Activated naive CD4-positive, alpha-beta T cell treated with anti-CD3 and anti-CD28 coated beads, Interleukin-2, amount 50 U/mL, for 72 hours (primary cell): ENCODE results near the gene TENM4. TPM values are rescaled to one million over a fixed set of nuclear protein-coding genes. Genes with fewer than 3 reads are reported as not detected.
"Not testable (repeated sequence)": the region's sequence is repeated elsewhere in the genome, so short reads cannot be mapped to it uniquely, and the experiment has no call there.

Experiments used
- ATAC-seq, 2 donors: fragments of 150-1000 bp; cut with Tn5 transposase; 2 replicates each; pipeline ENCODE4 v1.10.0; 2021; ENCODE audit warnings: mild to moderate bottlenecking in 2 of 2, moderate library complexity in 2 of 2
- DNase-seq, 2 donors: peaks; one replicate each; pipeline ENCODE4 v3.0.0; 2021 to 2022; ENCODE audit warnings: low spot score in 2 of 2
- H3K27ac Mint-ChIP-seq, 2 donors: one replicate each; pipeline ENCODE4 v1.8.0; 2022; ENCODE audit warnings: mild to moderate bottlenecking in 2 of 2, mixed read lengths in 2 of 2
- H3K36me3 Mint-ChIP-seq, 2 donors: one replicate each; pipeline ENCODE4 v1.8.0; 2022; ENCODE audit warnings: mixed read lengths in 2 of 2
- H3K9me3 Mint-ChIP-seq, 2 donors: one replicate each; pipeline ENCODE4 v1.8.0; 2022; ENCODE audit warnings: mixed read lengths in 2 of 2
- total RNA-seq, 2 donors: library from RNA; stranded (reverse); gene quantifications; one replicate each; pipeline ENCODE4 v1.2.3, GENCODE V29; 2022

The TENM4 gene
- total RNA-seq, 2 donors from 2014 or later, result not detected

DNA sequence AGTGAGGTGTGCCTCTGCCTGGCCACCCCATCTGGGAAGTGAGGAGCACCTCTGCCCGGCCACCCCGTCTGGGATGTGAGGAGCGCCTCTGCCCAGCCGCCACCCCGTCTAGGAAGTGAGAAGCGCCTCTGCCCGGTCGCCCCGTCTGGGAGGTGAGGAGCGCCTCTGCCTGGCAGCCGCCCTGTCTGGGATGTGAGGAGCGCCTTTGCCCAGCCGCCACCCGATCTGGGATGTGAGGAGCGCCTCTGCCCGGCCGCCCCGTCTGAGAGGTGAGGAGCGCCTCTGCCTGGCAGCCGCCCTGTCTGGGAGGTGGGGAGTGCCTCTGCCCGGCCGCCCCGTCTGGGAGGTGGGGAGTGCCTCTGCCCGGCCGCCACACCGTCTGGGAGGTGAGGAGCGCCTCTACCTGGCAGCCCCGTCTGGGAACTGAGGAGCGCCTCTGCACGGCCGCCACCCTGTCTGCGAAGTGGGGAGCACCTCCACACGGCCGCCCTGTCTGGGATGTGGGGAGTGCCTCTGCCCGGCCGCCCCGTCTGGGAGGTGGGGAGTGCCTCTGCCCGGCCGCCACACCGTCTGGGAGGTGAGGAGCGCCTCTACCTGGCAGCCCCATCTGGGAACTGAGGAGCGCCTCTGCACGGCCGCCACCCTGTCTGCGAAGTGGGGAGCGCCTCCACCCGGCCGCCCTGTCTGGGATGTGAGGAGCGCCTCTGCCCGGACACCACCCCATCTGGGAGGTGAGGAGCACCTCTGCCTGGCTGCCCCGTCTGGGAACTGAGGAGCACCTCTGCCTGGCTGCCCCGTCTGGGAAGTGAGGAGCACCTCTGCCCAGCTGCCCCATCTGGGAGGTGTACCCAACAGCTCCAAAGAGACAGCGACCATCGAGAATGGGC lies 561.5 kb downstream of the TENM4 start:
- not testable (repeated sequence) for ATAC-seq, H3K9me3 Mint-ChIP-seq, H3K27ac Mint-ChIP-seq, DNase-seq
- H3K36me3 Mint-ChIP-seq, result peaks cover 0 to 14% of the 10 kb centered on the region in 2 donors

DNA sequence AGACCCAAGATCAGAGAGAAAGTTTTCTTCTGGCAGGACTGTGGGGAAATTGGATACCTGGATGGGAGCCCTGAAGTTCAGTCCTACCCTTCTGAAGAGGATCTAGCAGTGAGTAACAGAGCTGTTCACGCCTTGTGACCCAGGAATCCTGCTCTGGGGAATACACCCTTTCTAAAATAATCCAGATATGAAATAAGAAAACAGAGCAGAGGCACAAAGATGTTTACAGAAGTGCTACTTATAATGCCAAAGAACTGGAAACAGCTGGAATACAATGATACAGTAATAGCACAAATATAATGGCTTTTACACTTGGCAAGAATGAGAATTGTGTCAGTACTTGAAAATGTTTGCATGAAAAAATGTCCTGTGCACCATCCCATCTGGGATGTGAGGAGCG lies 562.2 kb downstream of the TENM4 start:
- DNase-seq (no peak), ATAC-seq (no peak)
- no peak overlapping the region for H3K27ac Mint-ChIP-seq
- H3K36me3 Mint-ChIP-seq, result peaks cover 0 to 14% of the 10 kb centered on the region in 2 donors
- H3K9me3 Mint-ChIP-seq, result peaks cover 5 to 8% of the 10 kb centered on the region in 2 donors

DNA sequence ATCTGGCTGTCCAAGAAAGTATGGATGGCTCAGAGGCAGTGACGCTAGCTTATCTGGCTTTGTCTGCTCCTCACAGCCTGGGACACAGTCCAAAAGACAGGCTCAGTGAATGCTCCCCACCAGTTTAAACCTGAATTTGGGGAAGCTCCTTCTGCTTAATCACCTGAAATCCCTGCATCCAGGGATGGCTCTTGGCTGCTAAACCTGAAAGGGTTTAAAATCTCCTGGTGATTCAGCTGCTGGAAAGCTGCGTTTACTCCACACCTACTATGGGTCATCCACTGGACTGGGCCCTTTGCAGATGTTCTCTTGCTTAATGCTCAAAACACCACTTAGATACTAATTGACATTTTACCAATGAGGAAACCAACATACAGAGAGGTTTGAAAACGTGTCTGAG lies 564.2 kb downstream of the TENM4 start:
- no peak for ATAC-seq
- peaks cover 5 to 8% of the 10 kb centered on the region in 2 donors for H3K9me3 Mint-ChIP-seq
- no peak for DNase-seq

DNA sequence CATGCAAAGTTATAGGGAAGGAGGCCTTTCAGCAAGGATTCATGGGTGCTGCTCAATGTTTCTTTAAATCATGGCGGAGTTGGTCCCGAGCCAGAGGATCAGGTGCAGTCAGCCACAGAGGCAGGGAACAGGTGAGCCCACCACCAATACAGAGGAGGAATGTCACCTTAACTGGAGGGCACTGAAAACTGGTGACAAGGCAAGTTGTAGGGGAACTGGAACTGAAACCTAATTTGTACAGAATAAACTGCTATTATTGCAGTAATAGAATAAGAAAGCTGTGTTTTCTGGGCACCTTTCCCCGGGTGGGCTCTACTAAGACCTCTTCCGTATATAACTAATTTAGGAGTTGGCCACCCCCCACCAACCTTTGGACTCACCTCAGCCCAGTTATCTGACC lies 570.2 kb downstream of the TENM4 start:
- no peak for DNase-seq
- no peaks in the 10 kb centered on the region for H3K9me3 Mint-ChIP-seq
- no peaks in the 10 kb centered on the region for H3K36me3 Mint-ChIP-seq
- H3K27ac Mint-ChIP-seq, result no peak overlapping the region
- no peak for ATAC-seq

More for the DNA sequence above, 564.2 kb downstream of the TENM4 start:
- Mint-ChIP-seq H3K27ac (no peak overlapping the region), H3K36me3 (peaks cover 0 to 14% of the 10 kb centered on the region in 2 donors)

DNA sequence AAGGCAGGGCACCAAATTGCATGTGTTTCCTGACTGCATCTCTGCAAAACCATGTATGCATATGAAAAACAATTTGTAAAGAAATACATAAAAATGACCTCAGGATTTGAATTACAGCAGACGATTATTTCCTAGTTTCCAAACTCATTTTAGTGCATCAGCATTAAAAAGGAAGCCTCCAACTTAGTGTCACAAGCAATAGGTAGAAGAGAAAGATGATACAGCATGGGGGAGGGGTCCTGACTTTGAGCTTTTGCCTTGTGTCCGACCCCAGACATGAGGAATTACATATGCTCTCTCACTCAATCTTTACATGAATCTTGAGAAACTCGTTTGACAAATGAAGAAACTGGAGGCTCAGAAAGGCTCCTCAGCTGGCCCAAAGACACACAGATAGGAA lies 571.5 kb downstream of the TENM4 start:
- ATAC-seq (no peak), DNase-seq (no peak)
- H3K27ac Mint-ChIP-seq, result no peak overlapping the region
- no peaks in the 10 kb centered on the region for H3K36me3 Mint-ChIP-seq
- H3K9me3 Mint-ChIP-seq, result no peaks in the 10 kb centered on the region

DNA sequence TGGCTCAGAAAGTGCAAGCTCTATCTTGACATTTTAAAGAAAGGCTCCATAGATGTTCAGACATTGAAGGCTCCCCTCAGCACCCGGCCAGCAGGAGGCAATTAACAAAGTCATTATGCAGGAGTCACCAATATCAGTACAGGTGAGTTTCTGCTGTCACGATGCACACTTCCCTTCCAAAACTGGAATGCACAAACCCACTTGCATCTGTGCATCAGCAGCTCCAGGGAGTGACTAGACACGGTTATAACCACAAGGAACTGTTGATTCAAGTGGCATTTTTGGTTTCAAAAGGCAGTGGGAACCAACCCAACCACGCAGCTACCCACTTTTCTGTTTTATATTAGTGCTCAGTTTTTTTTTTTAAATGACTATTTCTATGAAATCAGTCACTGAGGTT lies 572.3 kb downstream of the TENM4 start:
- H3K36me3 Mint-ChIP-seq, result no peaks in the 10 kb centered on the region
- no peak for ATAC-seq
- H3K27ac Mint-ChIP-seq, result no peak overlapping the region
- no peak for DNase-seq
- H3K9me3 Mint-ChIP-seq, result no peaks in the 10 kb centered on the region

DNA sequence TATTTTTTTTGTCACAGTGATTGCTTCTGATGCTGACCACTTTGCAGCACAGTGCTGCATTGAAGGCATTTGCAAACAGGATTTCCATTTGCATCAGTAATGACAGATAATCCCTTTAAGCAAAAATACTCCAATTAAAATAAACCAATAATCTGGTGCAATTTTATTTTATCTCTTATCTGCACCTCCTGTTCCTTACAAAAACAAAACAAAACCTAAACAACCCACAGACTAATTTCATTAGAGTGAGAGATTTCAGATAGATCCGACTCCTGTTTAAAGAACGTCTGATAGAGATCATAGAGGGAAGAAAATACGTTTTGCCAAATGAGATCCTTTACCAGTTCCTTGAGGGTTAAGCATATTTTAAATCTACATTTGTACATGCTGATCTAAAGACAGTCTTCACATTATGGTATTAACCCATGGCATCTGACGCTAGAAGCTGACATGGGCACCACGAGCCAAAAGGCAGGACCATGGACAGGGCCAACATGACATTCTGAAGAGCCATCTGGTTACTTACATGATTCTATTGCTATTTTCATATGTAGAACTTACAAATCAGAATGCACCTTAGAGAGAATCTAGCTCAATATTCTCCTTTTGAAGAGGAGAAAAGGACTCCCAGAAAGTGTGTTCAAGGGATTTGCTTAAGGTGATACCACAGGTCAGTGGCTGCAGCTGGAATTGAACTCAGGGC lies 580.0 kb downstream of the TENM4 start:
- Mint-ChIP-seq H3K27ac (no peak overlapping the region), H3K36me3 (no peaks in the 10 kb centered on the region), H3K9me3 (no peaks in the 10 kb centered on the region)
- DNase-seq (no peak), ATAC-seq (no peak)

DNA sequence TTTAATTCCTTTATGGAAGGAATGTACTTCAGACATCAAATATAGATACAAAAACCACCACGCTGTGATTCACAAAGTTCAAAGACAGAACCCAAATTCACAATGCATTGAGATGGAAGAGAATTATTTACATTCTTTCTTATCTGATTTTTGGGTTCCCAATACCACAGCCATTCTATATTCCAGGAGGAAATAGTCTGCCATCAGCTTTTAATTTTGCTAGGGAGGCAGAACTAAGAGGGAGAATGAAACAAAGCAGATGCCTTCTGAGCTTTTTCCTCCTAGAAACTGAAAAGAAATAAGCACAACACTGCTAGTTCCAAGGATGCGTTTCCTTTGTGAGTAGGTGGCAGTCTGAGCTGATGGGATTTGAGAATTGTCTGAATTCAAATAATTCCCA lies 583.1 kb downstream of the TENM4 start:
- ATAC-seq (no peak), DNase-seq (no peak)
- no peaks in the 10 kb centered on the region for H3K36me3 Mint-ChIP-seq

DNA sequence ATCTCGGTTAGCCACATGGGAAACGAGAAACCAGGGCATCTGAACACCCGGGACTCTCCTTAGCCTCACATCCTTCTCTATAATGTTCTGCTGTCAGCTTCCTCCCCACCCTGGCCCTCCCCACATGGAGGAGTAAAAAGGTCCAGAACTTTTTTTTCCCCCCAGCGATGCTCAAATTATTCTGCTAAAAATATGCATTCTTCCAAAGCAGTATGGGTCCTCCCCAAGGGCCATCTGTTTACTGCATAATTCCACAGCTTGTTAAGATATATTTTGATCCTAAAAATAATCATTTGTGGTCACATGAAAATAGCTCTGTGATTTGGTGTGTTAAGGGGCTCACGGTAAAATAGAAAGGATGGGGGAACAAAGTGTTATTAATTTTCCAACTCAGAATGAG lies 584.6 kb downstream of the TENM4 start:
- no peak for ATAC-seq

More for the DNA sequence above, 583.1 kb downstream of the TENM4 start:
- H3K27ac Mint-ChIP-seq, result no peak overlapping the region
- H3K9me3 Mint-ChIP-seq, result no peaks in the 10 kb centered on the region

DNA sequence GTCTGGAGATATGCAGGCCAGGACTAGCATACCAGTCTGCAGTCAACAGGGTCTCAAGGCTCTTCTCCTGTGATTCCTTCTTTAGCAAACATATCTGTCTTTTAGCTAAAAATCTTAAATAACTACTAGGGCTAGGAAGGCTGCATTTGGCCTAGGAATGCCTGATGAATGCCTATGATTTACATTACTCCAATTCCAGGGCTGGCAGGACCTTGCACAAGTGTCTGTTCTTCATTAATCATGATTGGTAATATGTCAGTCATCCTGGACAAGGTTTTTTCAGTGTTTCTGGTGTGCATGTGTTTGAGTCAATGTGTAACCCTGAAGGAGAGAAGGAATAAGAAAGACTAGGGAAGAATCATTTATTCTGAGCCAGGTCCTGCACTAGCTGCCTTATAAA lies 585.7 kb downstream of the TENM4 start:
- Mint-ChIP-seq H3K36me3 (no peaks in the 10 kb centered on the region), H3K27ac (no peak overlapping the region), H3K9me3 (no peaks in the 10 kb centered on the region)
- no peak for DNase-seq
- ATAC-seq, result no peak

More for the DNA sequence above, 584.6 kb downstream of the TENM4 start:
- no peak overlapping the region for H3K27ac Mint-ChIP-seq
- DNase-seq, result no peak
- H3K9me3 Mint-ChIP-seq, result no peaks in the 10 kb centered on the region
- no peaks in the 10 kb centered on the region for H3K36me3 Mint-ChIP-seq

DNA sequence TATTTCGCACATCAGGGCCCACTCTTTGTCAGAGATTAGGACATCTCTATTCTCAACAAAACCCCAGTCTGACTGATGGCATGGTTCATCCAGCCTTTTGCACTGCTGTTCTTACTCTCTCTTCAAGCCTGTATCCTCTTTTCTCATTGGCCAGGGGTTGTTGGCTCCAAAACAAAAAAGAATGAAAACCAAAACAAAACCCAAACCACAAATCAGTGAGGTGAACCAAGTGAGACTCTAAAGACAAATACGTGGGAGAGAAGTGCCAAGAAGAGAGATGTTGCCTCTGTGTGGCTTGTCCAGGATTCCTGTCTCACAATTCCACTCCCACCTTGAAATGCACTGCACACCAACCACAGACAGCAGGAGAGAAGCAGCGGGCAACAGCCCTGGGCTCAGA lies 587.3 kb downstream of the TENM4 start:
- Mint-ChIP-seq H3K27ac (no peak overlapping the region), H3K9me3 (no peaks in the 10 kb centered on the region), H3K36me3 (no peaks in the 10 kb centered on the region)
- DNase-seq (no peak), ATAC-seq (no peak)

DNA sequence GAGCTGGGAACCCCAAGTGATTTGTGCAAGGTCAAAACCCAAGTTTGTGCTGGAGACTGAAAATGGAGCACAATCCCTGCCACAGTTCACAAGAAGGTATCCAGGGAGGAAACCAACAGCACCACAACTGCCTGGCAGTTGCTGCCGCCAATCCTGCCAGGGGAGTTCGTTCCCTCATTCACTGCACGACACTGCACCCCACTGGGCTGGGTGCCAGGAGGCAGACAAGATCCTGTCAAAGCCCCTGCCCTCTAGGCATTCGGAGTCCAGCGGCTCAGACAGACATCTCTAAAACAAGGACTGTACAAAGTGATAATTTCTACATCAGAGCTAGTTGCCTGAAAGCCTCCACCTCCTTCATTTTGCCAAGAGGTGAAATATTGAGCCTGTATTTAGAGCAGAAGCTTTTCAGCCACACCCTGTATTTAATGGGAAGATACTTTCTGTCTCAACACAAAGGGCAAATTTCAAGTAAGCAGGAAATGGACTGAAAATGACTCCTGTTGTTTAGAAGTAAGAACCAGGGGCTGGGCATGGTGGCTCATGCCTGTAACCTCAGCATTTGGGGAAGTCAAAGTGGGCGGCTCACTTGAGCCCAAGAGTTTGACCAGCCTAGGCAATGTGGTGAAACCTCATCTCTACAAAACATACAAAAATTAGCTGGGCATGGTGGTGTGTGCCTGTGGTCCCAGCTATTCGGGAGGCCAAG lies 588.8 kb downstream of the TENM4 start:
- Mint-ChIP-seq H3K36me3 (no peaks in the 10 kb centered on the region), H3K9me3 (no peaks in the 10 kb centered on the region), H3K27ac (no peak overlapping the region)
- ATAC-seq (no peak), DNase-seq (no peak)

DNA sequence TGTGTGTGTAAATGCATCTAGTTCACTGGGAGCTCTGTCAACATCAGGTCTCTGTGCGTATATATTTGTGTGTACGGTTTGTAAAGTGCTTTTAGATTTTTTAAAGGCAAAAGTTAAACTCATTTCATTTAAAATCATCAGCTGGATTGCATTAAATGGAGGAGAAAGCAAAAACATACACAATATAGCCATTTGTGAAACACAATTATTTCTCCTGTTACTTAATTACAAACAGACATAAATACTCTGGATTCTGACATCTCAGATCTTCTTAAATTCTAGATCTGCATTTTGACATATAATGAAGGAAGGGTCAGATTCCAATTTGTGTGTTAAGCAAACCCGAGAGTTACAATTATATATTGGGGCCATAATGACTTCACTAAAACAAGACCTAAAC lies 590.8 kb downstream of the TENM4 start:
- Mint-ChIP-seq H3K36me3 (no peaks in the 10 kb centered on the region), H3K27ac (no peak overlapping the region), H3K9me3 (no peaks in the 10 kb centered on the region)
- ATAC-seq (no peak), DNase-seq (no peak)

DNA sequence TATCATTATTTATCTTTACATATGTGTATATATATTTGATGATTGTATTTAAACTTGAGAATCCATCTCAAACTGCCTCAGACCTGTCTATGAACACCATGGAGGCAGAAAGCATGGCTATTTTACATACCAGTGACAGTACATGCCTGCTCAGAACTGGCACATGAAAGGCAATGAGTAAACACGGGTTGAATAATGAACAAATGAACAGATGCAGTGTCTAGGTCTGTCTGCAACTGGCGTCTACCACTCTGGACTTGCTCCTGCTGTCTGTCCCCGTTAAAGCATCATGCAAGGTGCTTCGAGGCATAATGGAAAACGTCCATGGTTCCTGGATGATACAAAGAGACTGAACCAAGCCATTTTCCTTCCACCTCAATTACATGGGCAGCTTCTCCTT lies 594.6 kb downstream of the TENM4 start:
- DNase-seq (no peak), ATAC-seq (no peak)
- H3K27ac Mint-ChIP-seq, result no peak overlapping the region
- H3K9me3 Mint-ChIP-seq, result no peaks in the 10 kb centered on the region
- no peaks in the 10 kb centered on the region for H3K36me3 Mint-ChIP-seq

DNA sequence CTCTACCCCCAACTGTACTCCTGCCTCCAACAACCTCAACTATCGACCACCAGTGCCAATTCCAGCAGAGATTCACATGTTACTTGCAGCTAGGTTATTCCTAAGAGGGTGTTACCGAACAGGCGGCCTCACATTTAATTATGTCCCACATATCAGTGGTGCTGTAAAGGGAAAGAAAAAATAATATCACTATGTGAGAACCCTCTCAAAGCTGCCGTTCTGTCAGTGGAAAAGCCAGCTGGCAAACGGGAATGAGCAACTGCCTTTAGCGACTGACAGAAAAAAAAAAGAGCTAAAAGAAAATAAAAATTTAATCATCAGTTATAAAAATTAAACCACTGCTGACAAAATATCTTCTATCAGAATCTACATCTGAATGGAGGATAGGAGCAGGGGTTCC lies 595.3 kb downstream of the TENM4 start:
- H3K27ac Mint-ChIP-seq, result no peak overlapping the region
- H3K9me3 Mint-ChIP-seq, result no peaks in the 10 kb centered on the region
- H3K36me3 Mint-ChIP-seq, result no peaks in the 10 kb centered on the region
- ATAC-seq, result no peak
- no peak for DNase-seq

DNA sequence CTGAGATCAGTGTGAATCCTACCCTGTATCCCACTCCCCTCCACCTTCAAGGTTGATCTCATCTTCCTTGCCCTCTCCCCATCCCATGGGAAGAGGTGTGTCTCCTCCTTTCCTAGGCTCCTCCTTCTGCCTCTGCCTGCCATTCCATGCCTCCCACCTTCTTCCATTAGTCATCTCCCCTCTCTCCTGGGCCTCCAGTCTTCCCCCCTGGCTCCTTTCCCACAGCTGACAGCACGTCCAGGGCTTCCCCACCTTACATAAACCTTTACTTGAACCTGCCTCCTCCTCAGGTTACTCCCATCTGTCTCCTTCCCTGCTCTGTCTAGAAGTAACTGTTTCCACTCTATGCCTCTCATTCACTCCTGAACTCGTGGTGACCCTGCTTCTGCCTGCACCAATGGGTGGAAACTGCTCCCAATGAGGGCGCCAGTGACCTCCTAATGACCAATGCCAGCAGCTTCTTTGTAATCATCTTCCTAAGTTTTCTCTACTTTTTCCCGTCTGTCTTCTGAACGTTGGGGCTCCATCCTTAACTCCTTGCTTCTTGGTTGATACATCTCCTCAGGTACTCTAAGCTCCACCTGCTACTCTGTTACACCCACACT lies 599.3 kb downstream of the TENM4 start:
- DNase-seq (no peak), ATAC-seq (no peak)
- no peaks in the 10 kb centered on the region for H3K36me3 Mint-ChIP-seq
- H3K27ac Mint-ChIP-seq, result no peak overlapping the region
- no peaks in the 10 kb centered on the region for H3K9me3 Mint-ChIP-seq

DNA sequence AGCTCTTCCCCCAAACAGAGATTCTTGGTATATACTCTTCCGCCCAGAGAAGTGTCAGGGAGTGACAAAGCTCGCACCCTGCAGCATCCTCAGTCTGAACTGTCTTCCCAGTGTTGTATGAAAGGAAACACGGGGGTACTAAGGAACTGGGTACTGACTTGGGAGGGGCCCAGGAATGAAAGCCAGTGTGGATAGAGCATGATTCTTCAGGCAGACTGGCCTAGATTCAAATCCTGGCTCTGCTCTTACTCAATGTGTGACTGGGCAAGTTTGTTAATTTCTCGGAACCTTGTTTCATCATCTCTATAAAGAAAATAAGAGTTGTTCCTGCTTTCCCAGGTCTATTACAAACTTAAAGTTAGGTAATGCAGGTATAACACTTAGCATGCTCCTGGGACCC lies 600.2 kb downstream of the TENM4 start:
- no peak overlapping the region for H3K27ac Mint-ChIP-seq
- ATAC-seq, result no peak
- DNase-seq, result no peak
- H3K9me3 Mint-ChIP-seq, result no peaks in the 10 kb centered on the region
- no peaks in the 10 kb centered on the region for H3K36me3 Mint-ChIP-seq
